ENCODE results near the gene PMPCA.

DNA sequence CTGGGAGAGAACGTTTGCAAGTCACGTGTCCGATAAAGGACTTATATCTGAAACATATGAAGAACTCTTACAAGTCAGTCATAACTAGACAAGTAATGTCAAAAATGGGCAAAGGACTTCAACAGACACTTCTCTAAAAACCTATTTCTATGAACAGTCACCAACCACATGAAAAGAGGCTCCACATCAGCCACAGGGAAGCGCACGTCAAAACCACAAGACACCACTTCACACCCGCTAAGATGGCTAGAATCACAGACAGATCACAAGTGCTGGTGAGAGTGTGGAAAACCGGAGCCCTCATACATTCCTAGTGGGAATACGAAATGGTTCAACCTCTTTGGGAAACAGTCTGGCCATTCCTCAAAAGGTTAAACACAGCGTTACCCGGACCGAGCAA, 25.4 kb upstream of the PMPCA start:
- TF ChIP-seq EP300 (IDR thresholded peaks at IDR 0.05; ENCODE audit: borderline replicate concordance) (no peak), RAD21 (IDR thresholded peaks at IDR 0.05; ENCODE audit: low read depth) (no peak), TCF12 (IDR thresholded peaks at IDR 0.05; ENCODE audit: low read depth) (no peak)

All from Ishikawa (cell line).